Measurements from ENCODE around the gene TAB2.

Gene TAB2

DNA sequence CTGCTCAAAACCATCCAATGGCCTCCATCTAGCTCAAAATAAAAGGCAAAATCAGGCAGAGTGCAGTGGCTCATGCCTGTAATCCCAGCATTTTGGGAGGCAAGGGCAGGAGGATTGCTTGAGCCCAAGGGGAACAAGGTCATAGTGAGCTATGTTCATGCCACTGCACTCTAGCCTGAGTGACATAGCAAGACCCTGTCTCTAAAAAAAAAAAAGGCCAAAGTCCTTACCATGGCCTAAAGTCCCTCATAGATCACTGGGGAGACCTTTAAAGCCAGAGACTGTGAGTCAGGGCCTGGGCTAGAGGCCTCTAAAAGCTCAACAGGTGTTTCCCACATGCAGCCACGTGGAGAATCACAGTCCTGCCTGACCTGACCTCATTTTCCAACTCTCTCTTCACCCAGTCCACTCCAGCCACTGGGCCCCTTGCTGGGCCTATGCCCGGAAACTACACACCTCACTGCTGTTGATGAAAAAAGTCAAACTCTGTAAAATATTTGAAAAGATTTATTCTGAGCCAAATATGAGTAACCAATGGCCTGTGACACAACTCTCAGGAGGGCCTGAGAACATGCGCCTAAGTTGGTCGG, 28.2 kb upstream of the TAB2 start:
- in situ Hi-C loops (cut with MboI; ENCODE audit: low sequenced_read_pairs, unreplicated experiment), result no loop called here
- no peak for DNase-seq (ENCODE audit: low spot score)
- TF ChIP-seq CTCF (IDR thresholded peaks at IDR 0.05; ENCODE audit: borderline replicate concordance, control extremely low read depth, extremely low read depth, insufficient read depth, missing control alignments), result no peak

DNA sequence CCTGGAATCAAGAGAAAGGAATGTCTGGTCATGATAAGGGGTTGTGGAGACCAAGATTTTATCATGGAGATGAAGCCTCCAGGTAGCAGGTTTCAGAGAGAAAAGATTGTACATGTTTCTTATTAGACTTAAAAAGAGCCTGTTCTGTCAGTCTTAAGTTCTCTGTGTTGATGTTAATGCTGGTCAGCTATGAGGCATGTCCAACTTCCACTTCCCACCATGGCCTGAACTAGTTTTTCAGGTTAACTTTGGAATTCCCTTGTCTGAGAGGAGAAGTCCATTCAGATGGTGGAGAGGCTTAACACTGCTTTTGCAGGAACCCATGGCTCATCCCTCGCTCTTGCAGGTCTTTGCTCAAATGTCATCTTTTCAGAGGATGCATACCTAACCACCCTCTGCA, 27.5 kb upstream of the TAB2 start:
- no peak for DNase-seq (ENCODE audit: low spot score)
- in situ Hi-C loops (cut with MboI; ENCODE audit: low sequenced_read_pairs, unreplicated experiment), result no loop called here
- TF ChIP-seq CTCF (IDR thresholded peaks at IDR 0.05; ENCODE audit: borderline replicate concordance, control extremely low read depth, extremely low read depth, insufficient read depth, missing control alignments), result no peak

GRCh38 chr6:149293244-149293643, 24.3 kb upstream of the TAB2 start:
- TF ChIP-seq CTCF (IDR thresholded peaks at IDR 0.05; ENCODE audit: borderline replicate concordance, control extremely low read depth, extremely low read depth, insufficient read depth, missing control alignments), result no peak
- in situ Hi-C loops (cut with MboI; ENCODE audit: low sequenced_read_pairs, unreplicated experiment), result no loop called here
- DNase-seq (ENCODE audit: low spot score), result no peak

DNA sequence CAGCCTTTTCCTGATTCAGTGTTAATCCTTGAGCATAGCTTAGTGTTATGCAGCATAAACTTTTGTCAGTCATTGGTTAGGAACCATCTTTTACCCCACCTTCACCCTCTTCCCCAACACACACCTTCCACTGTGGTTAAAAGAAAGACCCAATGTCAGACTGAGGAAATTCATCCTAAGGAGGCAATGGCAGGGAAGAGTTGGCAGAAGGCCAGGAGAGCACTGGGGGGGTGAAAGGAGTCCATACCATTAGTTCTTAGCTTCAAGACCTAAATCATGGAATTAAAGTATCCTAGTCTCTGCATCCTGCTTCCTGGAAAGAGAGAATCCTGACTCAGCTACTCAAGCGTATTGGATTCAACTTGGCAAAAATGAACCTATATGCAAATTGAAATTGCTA, 16.9 kb upstream of the TAB2 start:
- DNase-seq (ENCODE audit: low spot score), result no peak
- no peak for TF ChIP-seq CTCF (IDR thresholded peaks at IDR 0.05; ENCODE audit: borderline replicate concordance, control extremely low read depth, extremely low read depth, insufficient read depth, missing control alignments)
- in situ Hi-C loops (cut with MboI; ENCODE audit: low sequenced_read_pairs, unreplicated experiment), result no loop called here

GRCh38 chr6:149302723-149303122, 14.8 kb upstream of the TAB2 start:
- TF ChIP-seq CTCF (IDR thresholded peaks at IDR 0.05; ENCODE audit: borderline replicate concordance, control extremely low read depth, extremely low read depth, insufficient read depth, missing control alignments), result no peak
- no peak for DNase-seq (ENCODE audit: low spot score)
- in situ Hi-C loops (cut with MboI; ENCODE audit: low sequenced_read_pairs, unreplicated experiment), result no loop called here

GRCh38 chr6:149303468-149303867, 14.0 kb upstream of the TAB2 start:
- no peak for DNase-seq (ENCODE audit: low spot score)
- in situ Hi-C loops (cut with MboI; ENCODE audit: low sequenced_read_pairs, unreplicated experiment), result no loop called here
- no peak for TF ChIP-seq CTCF (IDR thresholded peaks at IDR 0.05; ENCODE audit: borderline replicate concordance, control extremely low read depth, extremely low read depth, insufficient read depth, missing control alignments)

- in situ Hi-C loops (cut with MboI; ENCODE audit: low sequenced_read_pairs, unreplicated experiment), result no loop called here
- TF ChIP-seq CTCF (IDR thresholded peaks at IDR 0.05; ENCODE audit: borderline replicate concordance, control extremely low read depth, extremely low read depth, insufficient read depth, missing control alignments), result no peak
Observed at GRCh38 chr6:149305372-149305771, 12.1 kb upstream of the TAB2 start.

More at GRCh38 chr6:149305372-149305771, 12.1 kb upstream of the TAB2 start:
- no peak for DNase-seq (ENCODE audit: low spot score)

Data from GM13976 (cell line).